GM21526 (cell line): ENCODE results near the gene PRDX6.
A peak's percentile ranks its signal among the peaks of the same experiment; 100 is the strongest.
"Not testable (repeated sequence)": the region's sequence is repeated elsewhere in the genome, so short reads cannot be mapped to it uniquely, and the experiment has no call there.

Source experiments
- ATAC-seq: cut with Tn5 transposase; IDR thresholded peaks from one replicate; pipeline ENCODE4 v1.9.1; 2021; ENCODE audit warnings: moderate library complexity; ENCODE audit not compliant: unreplicated experiment, low FRiP score

PRDX6 gene

GRCh38 chr1:173464185-173464584 is 12.9 kb upstream of the PRDX6 start:
- not testable (repeated sequence) for ATAC-seq

GRCh38 chr1:173467426-173467825 is 9.7 kb upstream of the PRDX6 start:
- ATAC-seq = no peak

- ATAC-seq = no peak
Observed at GRCh38 chr1:173469656-173470055, 7.5 kb upstream of the PRDX6 start.

GRCh38 chr1:173470608-173471007 is 6.5 kb upstream of the PRDX6 start:
- no peak for ATAC-seq

- ATAC-seq = no peak
Observed at GRCh38 chr1:173473599-173474011, 3.5 kb upstream of the PRDX6 start.

GRCh38 chr1:173474097-173474779 is 2.9 kb upstream of the PRDX6 start:
- no peak for ATAC-seq

- ATAC-seq = not testable (repeated sequence)
Observed at GRCh38 chr1:173474780-173475421, 2.2 kb upstream of the PRDX6 start.

- no peak for ATAC-seq
Observed at GRCh38 chr1:173475564-173476196, 1.5 kb upstream of the PRDX6 start.

GRCh38 chr1:173476197-173476664 is 904 bp upstream of the PRDX6 start:
- no peak for ATAC-seq

- ATAC-seq = peak; percentile 91
Observed at GRCh38 chr1:173476665-173477285, 360 bp upstream of the PRDX6 start.

GRCh38 chr1:173478094-173478674 is 1.0 kb downstream of the PRDX6 start:
- no peak for ATAC-seq

GRCh38 chr1:173479649-173480048 is 2.5 kb downstream of the PRDX6 start:
- ATAC-seq = no peak

- no peak for ATAC-seq
Observed at GRCh38 chr1:173481195-173481772, 4.1 kb downstream of the PRDX6 start.

GRCh38 chr1:173482683-173483082 is 5.5 kb downstream of the PRDX6 start:
- no peak for ATAC-seq

- no peak for ATAC-seq
Observed at GRCh38 chr1:173484276-173484675, 7.1 kb downstream of the PRDX6 start.

GRCh38 chr1:173485401-173485800 is 8.3 kb downstream of the PRDX6 start:
- ATAC-seq = no peak

- no peak for ATAC-seq
Observed at GRCh38 chr1:173488001-173488400, 10.9 kb downstream of the PRDX6 start.

- ATAC-seq = no peak
Observed at GRCh38 chr1:173489149-173489600, 12.0 kb downstream of the PRDX6 start.

GRCh38 chr1:173489929-173490328 is 12.8 kb downstream of the PRDX6 start:
- ATAC-seq = no peak

- ATAC-seq = no peak
Observed at GRCh38 chr1:173491508-173491907, 14.4 kb downstream of the PRDX6 start.
